ENCODE data around the gene F10. TPM values are rescaled to one million over a fixed set of nuclear protein-coding genes. Genes with fewer than 3 reads are reported as not detected.
A peak's percentile ranks its signal among the peaks of the same experiment; 100 is the strongest.

The F10 gene
- total and polyA plus RNA-seq, 2 of the 13 experiments (the other 11 are each of a cell fraction or from before 2014, with no cell fraction given): 58.4 to 237 TPM

DNA sequence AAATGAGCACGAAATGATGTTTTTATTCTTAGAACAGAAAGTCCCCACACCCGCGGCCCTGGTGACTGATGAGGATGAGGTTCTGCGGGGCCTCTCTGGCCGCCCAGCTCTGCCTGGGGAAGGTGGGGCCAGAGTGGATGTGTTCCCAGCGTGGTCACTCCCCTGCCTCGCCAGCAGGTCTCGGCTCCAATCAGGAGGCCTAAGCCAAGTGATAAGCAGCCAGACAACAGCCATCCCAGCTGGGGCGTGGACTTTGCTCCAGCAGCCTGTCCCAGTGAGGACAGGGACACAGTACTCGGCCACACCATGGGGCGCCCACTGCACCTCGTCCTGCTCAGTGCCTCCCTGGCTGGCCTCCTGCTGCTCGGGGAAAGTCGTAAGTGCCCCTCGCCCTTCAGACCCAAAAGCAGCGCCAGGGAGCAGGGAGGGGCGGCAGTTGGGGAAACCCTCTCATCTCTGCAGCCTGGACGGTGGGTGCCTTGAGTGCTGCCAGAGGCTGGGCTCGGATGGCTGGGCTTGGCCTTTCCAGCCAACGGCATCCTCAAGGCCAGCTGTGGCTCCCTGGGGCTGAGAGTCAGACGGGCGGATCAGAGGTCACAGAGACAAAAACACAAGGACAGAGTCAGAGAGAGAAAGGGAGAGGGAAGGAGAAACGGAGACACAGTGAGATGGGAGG lies at the start of gene F10 (continued):
- TF ChIP-seq BORCS8-MEF2B (CRISPR knock-in tag; IDR thresholded peaks at IDR 0.05) (peak; percentile 98; the same call in 1 of the 2 replicates), ZNF678 (CRISPR knock-in tag; IDR thresholded peaks at IDR 0.05) (no peak), ZNF124 (CRISPR knock-in tag; IDR thresholded peaks at IDR 0.05) (0 out of 2 replicates have a peak, but pooled peaks have one; percentile 74), RBM22 (optimal IDR thresholded peaks at IDR 0.05; ENCODE audit: low read length) (no peak), ZNF251 (CRISPR knock-in tag; IDR thresholded peaks at IDR 0.05) (peak; percentile 81; the same call in 1 of the 2 replicates), KMT2B (CRISPR knock-in tag; IDR thresholded peaks at IDR 0.05) (0 out of 2 replicates have a peak, but pooled peaks have one; percentile 28), ZNF605 (CRISPR knock-in tag; IDR thresholded peaks at IDR 0.05) (peak; percentile 44; the same call in 1 of the 2 replicates), RCOR2 (CRISPR knock-in tag; IDR thresholded peaks at IDR 0.05) (no peak; the same call in 1 of the 2 replicates), ERF (CRISPR knock-in tag; IDR thresholded peaks at IDR 0.05) (peak; percentile 85), REPIN1 (CRISPR knock-in tag; IDR thresholded peaks at IDR 0.05; ENCODE audit: borderline replicate concordance, low read depth) (peak; percentile 95), HOXA9 (CRISPR knock-in tag; IDR thresholded peaks at IDR 0.05; ENCODE audit: borderline replicate concordance) (no peak), SP5 (CRISPR knock-in tag; IDR thresholded peaks at IDR 0.05; ENCODE audit: borderline replicate concordance, low read depth) (0 out of 2 replicates have a peak, but pooled peaks have one; percentile 37), FOXA1 (IDR thresholded peaks at IDR 0.05) (no peak), FOXA1 (CRISPR knock-in tag; IDR thresholded peaks at IDR 0.05) (peak; percentile 73), ZNF260 (CRISPR knock-in tag; IDR thresholded peaks at IDR 0.05; ENCODE audit: borderline replicate concordance, low read depth) (no peak)
- TF ChIP-seq, protein P1, sequence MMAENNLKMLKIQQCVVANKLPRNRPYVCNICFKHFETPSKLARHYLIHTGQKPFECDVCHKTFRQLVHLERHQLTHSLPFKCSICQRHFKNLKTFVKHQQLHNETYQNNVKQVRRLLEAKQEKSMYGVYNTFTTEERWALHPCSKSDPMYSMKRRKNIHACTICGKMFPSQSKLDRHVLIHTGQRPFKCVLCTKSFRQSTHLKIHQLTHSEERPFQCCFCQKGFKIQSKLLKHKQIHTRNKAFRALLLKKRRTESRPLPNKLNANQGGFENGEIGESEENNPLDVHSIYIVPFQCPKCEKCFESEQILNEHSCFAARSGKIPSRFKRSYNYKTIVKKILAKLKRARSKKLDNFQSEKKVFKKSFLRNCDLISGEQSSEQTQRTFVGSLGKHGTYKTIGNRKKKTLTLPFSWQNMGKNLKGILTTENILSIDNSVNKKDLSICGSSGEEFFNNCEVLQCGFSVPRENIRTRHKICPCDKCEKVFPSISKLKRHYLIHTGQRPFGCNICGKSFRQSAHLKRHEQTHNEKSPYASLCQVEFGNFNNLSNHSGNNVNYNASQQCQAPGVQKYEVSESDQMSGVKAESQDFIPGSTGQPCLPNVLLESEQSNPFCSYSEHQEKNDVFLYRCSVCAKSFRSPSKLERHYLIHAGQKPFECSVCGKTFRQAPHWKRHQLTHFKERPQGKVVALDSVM (CRISPR knock-in tag; IDR thresholded peaks at IDR 0.05): peak; percentile 90
- TF ChIP-seq, protein P2, sequence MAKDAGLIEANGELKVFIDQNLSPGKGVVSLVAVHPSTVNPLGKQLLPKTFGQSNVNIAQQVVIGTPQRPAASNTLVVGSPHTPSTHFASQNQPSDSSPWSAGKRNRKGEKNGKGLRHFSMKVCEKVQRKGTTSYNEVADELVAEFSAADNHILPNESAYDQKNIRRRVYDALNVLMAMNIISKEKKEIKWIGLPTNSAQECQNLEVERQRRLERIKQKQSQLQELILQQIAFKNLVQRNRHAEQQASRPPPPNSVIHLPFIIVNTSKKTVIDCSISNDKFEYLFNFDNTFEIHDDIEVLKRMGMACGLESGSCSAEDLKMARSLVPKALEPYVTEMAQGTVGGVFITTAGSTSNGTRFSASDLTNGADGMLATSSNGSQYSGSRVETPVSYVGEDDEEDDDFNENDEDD (CRISPR knock-in tag; IDR thresholded peaks at IDR 0.05; ENCODE audit: borderline replicate concordance): peak; percentile 51; the same call in 1 of the 2 replicates
- TF ChIP-seq, protein P3, sequence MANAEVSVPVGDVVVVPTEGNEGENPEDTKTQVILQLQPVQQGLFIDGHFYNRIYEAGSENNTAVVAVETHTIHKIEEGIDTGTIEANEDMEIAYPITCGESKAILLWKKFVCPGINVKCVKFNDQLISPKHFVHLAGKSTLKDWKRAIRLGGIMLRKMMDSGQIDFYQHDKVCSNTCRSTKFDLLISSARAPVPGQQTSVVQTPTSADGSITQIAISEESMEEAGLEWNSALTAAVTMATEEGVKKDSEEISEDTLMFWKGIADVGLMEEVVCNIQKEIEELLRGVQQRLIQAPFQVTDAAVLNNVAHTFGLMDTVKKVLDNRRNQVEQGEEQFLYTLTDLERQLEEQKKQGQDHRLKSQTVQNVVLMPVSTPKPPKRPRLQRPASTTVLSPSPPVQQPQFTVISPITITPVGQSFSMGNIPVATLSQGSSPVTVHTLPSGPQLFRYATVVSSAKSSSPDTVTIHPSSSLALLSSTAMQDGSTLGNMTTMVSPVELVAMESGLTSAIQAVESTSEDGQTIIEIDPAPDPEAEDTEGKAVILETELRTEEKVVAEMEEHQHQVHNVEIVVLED (CRISPR knock-in tag; IDR thresholded peaks at IDR 0.05; ENCODE audit: borderline replicate concordance): peak; percentile 68; the same call in 1 of the 2 replicates
- TF ChIP-seq, protein P4, sequence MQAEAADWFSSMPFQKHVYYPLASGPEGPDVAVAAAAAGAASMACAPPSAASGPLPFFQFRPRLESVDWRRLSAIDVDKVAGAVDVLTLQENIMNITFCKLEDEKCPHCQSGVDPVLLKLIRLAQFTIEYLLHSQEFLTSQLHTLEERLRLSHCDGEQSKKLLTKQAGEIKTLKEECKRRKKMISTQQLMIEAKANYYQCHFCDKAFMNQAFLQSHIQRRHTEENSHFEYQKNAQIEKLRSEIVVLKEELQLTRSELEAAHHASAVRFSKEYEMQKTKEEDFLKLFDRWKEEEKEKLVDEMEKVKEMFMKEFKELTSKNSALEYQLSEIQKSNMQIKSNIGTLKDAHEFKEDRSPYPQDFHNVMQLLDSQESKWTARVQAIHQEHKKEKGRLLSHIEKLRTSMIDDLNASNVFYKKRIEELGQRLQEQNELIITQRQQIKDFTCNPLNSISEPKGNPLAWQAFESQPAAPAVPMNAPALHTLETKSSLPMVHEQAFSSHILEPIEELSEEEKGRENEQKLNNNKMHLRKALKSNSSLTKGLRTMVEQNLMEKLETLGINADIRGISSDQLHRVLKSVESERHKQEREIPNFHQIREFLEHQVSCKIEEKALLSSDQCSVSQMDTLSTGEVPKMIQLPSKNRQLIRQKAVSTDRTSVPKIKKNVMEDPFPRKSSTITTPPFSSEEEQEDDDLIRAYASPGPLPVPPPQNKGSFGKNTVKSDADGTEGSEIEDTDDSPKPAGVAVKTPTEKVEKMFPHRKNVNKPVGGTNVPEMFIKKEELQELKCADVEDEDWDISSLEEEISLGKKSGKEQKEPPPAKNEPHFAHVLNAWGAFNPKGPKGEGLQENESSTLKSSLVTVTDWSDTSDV (CRISPR knock-in tag; IDR thresholded peaks at IDR 0.05): no peak; the same call in 1 of the 2 replicates
- TF ChIP-seq, protein P5, sequence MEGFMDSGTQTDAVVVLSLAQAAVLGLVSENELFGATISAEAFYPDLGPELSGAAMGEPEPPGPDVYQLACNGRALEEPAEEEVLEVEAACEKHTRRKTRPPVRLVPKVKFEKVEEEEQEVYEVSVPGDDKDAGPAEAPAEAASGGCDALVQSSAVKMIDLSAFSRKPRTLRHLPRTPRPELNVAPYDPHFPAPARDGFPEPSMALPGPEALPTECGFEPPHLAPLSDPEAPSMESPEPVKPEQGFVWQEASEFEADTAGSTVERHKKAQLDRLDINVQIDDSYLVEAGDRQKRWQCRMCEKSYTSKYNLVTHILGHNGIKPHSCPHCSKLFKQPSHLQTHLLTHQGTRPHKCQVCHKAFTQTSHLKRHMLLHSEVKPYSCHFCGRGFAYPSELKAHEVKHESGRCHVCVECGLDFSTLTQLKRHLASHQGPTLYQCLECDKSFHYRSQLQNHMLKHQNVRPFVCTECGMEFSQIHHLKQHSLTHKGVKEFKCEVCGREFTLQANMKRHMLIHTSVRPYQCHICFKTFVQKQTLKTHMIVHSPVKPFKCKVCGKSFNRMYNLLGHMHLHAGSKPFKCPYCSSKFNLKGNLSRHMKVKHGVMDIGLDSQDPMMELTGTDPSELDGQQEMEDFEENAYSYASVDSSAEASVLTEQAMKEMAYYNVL (CRISPR knock-in tag; IDR thresholded peaks at IDR 0.05; ENCODE audit: borderline replicate concordance): peak; percentile 26; the same call in 1 of the 2 replicates
